ENCODE results near the gene CHD5.

DNA sequence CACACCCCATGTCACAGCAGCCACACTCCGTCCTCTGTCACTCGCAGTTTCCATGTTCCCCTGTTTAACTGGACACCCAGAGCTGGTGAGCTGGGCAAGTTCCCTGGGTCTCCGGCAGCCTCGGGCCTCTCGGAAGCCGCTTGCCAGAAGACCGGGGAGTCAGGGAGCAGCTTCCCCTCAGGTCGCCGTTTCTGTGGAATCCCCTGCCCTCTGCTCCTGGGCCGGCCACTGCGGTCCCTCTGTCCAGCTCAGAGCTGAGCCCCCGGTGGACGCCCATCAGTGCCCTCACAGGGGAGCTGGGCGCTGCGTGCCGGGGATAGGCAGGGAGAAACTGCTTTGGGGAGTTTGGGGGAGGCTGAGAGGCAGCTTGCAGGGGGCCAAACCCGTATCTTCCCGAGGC is 96.7 kb downstream of the CHD5 start:
- TF ChIP-seq EZH2 (IDR thresholded peaks at IDR 0.05; ENCODE audit: insufficient read depth, poor library complexity, severe bottlenecking) = no peak
- no peak for TF ChIP-seq EZH2phosphoT487 (IDR thresholded peaks at IDR 0.05; ENCODE audit: insufficient read depth, low read depth)

Data from GM23248 (cell line).